ENCODE results near the gene WNK2.

The WNK2 gene

DNA sequence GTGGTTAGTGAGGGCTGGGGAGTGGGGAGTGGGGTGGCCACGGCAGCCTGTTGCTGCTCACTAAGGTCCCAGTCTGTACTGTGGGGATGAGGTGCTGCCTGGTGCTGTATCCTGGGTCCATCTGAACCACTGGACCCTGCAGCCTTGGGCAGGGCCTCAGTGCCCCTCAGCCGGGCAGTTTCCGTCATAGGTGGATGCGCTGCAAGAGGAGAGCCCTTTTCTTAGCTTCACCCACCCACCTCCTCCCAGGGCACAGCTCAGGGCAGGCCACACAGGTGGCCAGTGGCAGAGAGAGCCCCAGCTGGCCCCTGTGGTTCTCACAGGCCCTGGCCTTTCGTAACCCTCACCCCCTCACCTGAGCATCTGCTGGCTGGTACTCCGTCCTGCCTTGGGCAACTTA lies 46.2 kb downstream of the WNK2 start:
- no peak for TF ChIP-seq CTCF (conservative IDR thresholded peaks at IDR 0.05; ENCODE audit: low read depth, low read length)
- H3K4me3 ChIP-seq (IDR thresholded peaks at IDR 0.05; ENCODE audit: insufficient read depth, low read depth, low read length): no peak overlapping the region
- H3K27me3 ChIP-seq (ENCODE audit: insufficient read depth, low read depth): no peaks in the 10 kb centered on the region

DNA sequence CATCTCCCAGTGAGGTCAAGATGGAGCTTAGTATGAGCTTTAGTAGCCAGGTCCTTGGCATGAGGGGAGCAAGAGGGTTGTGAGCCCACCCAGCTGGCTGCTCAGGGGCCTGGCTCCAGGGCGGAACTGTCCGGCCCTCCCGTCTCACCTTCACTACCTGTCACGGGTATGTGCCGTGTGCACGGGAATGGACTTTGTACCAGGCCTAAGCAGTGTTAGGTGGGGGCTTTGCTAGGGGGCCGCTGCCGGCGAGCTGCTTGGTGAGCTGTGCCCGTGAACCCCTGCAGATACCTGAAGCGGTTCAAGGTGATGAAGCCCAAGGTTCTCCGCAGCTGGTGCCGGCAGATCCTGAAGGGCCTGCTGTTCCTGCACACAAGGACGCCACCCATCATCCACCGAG lies 46.7 kb downstream of the WNK2 start:
- peaks cover 3% of the 10 kb centered on the region; the same call in 1 of the 2 replicates for H3K79me2 ChIP-seq (ENCODE audit: insufficient read depth, low read depth)
- no peak overlapping the region for H3K4me3 ChIP-seq (IDR thresholded peaks at IDR 0.05; ENCODE audit: insufficient read depth, low read depth, low read length)
- H3K4me2 ChIP-seq: no peak overlapping the region
- no peaks in the 10 kb centered on the region for H4K20me1 ChIP-seq (ENCODE audit: insufficient read depth)
- no peak overlapping the region for H3K9ac ChIP-seq
- peaks cover 24% of the 10 kb centered on the region for H3K4me1 ChIP-seq (ENCODE audit: low read depth, poor library complexity, severe bottlenecking)
- H2AFZ ChIP-seq (ENCODE audit: low read depth): no peak overlapping the region
- no peak overlapping the region for H3K27ac ChIP-seq
- no peaks in the 10 kb centered on the region for H3K27me3 ChIP-seq (ENCODE audit: insufficient read depth, low read depth)
- TF ChIP-seq CTCF (conservative IDR thresholded peaks at IDR 0.05; ENCODE audit: low read depth, low read length): no peak
- H3K36me3 ChIP-seq (ENCODE audit: insufficient read depth): no peaks in the 10 kb centered on the region

More for the DNA sequence above, 46.2 kb downstream of the WNK2 start:
- Histone ChIP-seq H3K79me2 (ENCODE audit: insufficient read depth, low read depth) (peaks cover 3% of the 10 kb centered on the region; the same call in 1 of the 2 replicates), H3K27ac (no peak overlapping the region), H3K9ac (no peak overlapping the region), H2AFZ (ENCODE audit: low read depth) (no peak overlapping the region), H4K20me1 (ENCODE audit: insufficient read depth) (no peaks in the 10 kb centered on the region), H3K4me1 (ENCODE audit: low read depth, poor library complexity, severe bottlenecking) (peaks cover 20% of the 10 kb centered on the region), H3K4me2 (no peak overlapping the region), H3K36me3 (ENCODE audit: insufficient read depth) (no peaks in the 10 kb centered on the region)

GRCh38 chr9:93231121-93231694 lies 47.3 kb downstream of the WNK2 start:
- no peaks in the 10 kb centered on the region for H4K20me1 ChIP-seq (ENCODE audit: insufficient read depth)
- H3K4me2 ChIP-seq: no peak overlapping the region
- H3K79me2 ChIP-seq (ENCODE audit: insufficient read depth, low read depth): peaks cover 3% of the 10 kb centered on the region; the same call in 1 of the 2 replicates
- no peak for TF ChIP-seq CTCF (conservative IDR thresholded peaks at IDR 0.05; ENCODE audit: low read depth, low read length)
- H3K4me1 ChIP-seq (ENCODE audit: low read depth, poor library complexity, severe bottlenecking): peaks cover 30% of the 10 kb centered on the region
- H3K36me3 ChIP-seq (ENCODE audit: insufficient read depth): no peaks in the 10 kb centered on the region
- no peak overlapping the region for H3K27ac ChIP-seq
- H3K9ac ChIP-seq: no peak overlapping the region
- no peaks in the 10 kb centered on the region for H3K27me3 ChIP-seq (ENCODE audit: insufficient read depth, low read depth)
- no peak overlapping the region for H3K4me3 ChIP-seq (IDR thresholded peaks at IDR 0.05; ENCODE audit: insufficient read depth, low read depth, low read length)
- no peak overlapping the region for H2AFZ ChIP-seq (ENCODE audit: low read depth)

GRCh38 chr9:93231716-93232115 lies 47.8 kb downstream of the WNK2 start:
- TF ChIP-seq CTCF (conservative IDR thresholded peaks at IDR 0.05; ENCODE audit: low read depth, low read length): no peak
- no peaks in the 10 kb centered on the region for H4K20me1 ChIP-seq (ENCODE audit: insufficient read depth)
- no peaks in the 10 kb centered on the region for H3K27me3 ChIP-seq (ENCODE audit: insufficient read depth, low read depth)
- no peak overlapping the region for H3K9ac ChIP-seq
- H2AFZ ChIP-seq (ENCODE audit: low read depth): no peak overlapping the region
- H3K79me2 ChIP-seq (ENCODE audit: insufficient read depth, low read depth): peaks cover 3% of the 10 kb centered on the region; the same call in 1 of the 2 replicates
- peaks cover 35% of the 10 kb centered on the region for H3K4me1 ChIP-seq (ENCODE audit: low read depth, poor library complexity, severe bottlenecking)
- no peak overlapping the region for H3K4me2 ChIP-seq
- H3K27ac ChIP-seq: no peak overlapping the region
- no peaks in the 10 kb centered on the region for H3K36me3 ChIP-seq (ENCODE audit: insufficient read depth)
- H3K4me3 ChIP-seq (IDR thresholded peaks at IDR 0.05; ENCODE audit: insufficient read depth, low read depth, low read length): no peak overlapping the region

All from KMS-11 (cell line).